GM21825 (cell line): ENCODE data around the gene CRYM.
"Not testable (repeated sequence)": the region's sequence is repeated elsewhere in the genome, so short reads cannot be mapped to it uniquely, and the experiment has no call there.

Source experiments
- ATAC-seq: cut with Tn5 transposase; IDR thresholded peaks from one replicate; pipeline ENCODE4 v1.9.1; 2021; ENCODE audit warnings: mild to moderate bottlenecking, moderate library complexity; ENCODE audit not compliant: unreplicated experiment

The CRYM gene

DNA sequence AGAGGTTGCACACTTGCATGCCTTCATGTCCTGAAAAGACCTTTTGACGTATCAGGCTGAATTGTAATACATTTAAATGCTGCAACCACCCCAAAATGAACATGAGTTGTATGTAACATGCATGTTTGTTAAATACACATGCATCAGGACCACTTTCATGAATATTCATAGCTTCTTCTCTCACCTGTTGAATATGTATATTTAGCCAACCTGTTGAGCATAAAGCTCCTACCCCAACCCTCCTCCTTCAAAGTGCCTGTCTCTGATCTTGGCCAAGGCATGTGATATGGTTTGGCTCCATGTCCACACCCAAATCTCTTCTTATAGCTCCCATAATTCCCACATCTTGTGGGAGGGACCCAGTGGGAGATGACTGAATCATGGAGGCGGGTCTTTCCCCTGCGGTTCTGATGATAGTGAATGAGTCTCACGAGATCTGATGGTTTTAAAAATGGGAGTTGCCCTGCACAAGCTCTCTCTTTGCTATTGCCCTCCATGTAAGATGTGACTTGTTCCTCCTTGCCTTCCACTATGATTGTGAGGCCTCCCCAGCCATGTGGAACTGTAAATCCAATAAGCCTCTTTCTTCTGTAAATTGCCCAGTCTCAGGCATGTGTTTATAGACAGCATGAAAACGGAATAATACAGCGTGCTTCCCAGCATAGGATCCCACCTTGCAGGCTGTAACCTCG, 3.8 kb upstream of the CRYM start:
- ATAC-seq = no peak

DNA sequence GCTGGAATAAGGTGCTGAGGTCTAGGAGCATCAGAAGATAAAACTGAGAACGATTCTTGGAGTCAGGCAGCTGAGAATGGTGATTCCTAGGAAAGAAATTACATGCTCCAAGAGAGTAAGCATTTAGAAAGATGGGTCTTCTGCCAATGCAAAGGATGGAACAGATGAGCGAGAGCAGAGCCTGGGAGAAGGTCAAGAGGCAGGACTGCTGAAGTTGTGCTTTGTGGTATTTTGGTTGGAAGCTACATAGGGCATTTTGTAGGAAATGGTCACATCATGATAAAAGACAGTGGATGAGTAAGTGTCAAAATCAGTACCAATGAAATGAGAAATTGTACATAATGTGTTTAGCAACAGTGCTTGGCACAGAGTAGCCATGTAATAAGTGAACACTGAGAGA, 1.4 kb upstream of the CRYM start:
- no peak for ATAC-seq

DNA sequence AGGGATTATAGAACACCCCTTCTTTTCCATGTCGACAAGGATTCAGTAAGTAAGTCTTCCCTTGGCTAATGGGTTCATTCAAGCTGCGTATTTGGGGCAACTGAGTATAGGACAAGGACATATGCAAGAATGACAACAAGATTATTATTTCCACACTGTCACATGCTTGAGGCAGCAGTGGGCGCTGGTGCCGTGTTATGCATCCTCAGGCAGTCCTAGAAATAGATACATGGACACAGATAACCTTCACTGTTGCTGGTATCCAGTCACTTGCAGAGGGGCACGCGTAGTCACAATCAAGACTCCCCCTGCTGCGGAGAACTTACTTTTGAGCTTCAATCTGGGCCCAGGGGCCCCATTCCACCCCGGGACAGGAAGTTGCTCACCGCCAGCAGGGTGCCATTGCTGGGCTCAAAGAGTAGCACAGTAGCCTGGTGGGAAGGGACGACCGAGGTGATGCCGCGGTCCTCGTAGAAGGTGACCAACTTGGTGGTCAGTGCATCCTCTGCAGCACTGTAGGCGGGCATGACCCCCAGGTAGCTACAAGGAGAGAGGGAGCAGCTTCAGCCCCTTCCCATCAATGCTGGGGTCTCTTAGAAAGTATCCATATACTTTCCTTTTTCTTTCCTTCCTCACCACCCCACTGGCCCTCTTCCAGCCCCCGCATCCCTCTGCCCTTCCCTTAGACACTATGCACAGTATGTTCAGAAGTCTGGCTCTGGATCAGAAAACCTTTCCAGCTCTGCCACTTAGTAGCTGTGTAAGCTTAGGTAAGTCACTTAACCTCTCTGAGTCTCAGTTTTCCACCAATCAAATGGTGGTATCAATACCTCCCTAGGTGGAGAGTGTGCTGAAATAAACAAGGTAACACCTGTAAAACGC, 804 bp downstream of the CRYM start:
- no peak for ATAC-seq

DNA sequence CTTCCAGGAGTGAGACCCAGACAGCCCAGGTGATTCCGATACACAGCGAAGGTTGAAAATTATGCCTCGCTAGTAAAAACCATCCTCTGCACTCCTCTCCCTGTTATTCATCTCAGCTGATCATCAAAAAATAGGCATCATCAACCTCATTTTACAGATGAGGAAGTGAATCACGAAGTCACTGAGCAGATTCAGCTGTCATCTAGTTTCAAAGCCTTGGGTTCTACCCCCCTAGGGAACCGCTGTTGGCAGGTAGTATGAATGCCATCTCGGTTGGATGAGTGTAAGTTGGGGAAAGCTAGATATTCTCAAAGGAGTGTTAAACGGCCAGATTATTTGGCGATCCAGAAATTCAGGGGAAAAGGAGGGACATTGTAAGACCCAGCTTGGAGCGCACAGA, 2.0 kb downstream of the CRYM start:
- ATAC-seq = no peak

DNA sequence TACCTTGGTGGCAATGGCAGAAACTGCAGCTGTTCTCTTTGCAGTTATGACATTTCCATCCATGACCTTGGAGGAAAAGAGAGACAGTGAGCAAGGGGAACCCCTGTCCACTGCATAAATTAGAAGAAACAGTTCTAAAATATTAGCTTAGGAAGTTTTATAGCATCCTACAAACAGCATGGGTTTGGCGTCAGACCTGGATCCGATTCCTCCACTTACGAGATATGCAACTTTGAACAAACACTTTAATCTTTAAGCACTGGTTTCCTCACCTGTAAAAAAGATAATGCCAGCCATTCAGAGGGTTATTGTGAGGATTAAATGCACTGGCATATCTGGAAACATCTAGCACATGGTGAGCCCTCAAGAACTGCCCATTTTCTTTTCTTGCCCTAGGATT, 2.6 kb downstream of the CRYM start:
- ATAC-seq = no peak

DNA sequence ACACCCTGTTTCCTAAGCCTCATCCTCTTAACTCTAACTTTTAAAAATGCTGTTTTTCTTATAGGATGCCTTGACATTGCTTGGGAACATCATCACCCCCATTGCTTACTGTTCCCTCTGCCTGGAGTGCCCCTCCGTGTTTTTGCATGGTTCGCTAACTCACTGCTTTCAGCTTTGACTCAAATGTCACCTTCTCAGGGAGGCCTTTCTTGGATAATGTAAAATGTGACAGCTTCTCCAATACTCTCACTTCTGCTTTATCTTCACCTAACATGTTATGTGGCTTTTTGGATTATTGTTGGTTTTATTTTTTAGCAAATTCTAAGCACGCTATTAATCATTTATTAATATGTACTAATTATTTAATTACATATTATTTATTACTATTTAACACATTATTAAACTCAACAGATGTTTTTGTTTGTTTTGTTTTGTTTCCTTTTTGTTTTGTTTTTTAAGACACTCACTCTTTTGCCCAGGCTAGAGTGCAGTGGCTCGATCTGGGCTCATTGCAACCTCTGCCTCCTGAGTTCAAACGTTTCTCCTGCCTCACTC, 3.8 kb downstream of the CRYM start:
- ATAC-seq = peak; percentile 43

DNA sequence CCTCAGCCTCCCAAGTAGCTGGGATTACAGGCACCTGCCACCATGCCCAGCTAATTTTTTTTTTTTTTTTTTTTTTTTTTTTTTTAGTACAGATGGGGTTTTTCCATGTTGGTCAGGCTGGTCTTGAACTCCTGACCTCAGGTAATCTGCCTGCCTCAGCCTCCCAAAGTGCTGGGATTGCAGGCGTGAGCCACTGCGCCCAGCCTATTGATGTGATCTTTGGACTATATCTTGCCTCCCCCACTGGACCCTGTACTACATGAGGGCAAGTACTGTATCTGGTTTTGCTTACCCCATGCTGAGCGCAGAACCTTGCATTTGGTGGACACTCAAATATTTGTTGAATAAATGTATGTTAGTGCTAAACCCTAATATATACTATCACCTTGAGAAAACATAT, 5.3 kb downstream of the CRYM start:
- ATAC-seq = not testable (repeated sequence)

DNA sequence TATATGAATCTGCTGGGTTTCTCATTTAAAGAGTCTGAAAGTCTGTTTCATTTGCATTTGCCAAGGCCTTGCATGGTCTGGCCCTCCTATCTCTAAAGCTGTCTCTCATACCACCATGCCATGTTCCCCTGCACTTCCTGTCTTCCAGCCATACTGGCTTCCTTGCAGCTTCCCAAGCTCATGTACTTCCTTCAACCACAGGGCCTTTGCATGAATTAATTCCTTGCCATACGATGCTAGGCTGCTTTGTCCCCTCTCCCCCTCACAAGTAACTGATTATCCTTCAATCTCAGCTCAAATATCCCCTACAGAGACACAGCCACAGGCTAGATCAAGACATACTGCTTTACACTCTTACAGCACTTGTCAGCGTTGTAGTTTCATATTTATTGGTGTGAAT, 5.8 kb downstream of the CRYM start:
- no peak for ATAC-seq

DNA sequence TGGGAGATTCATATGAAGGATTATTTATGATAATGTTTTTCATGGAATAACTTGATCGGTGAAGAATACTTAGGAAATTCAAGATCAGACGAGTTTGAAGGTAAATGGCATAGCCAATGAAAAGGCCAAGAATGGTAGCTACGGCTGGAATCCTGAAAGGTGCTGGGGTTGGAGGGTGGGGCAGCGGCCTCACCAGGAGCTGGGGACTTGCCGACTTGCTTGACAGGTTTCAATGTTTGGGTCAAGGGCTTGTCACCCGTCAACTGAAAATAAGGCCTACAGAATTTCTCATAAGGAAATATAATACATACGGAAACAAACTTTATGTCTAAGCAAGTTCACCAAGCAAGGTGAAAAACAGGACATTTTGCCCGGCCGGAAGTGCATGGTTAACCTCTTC, 9.9 kb downstream of the CRYM start:
- ATAC-seq = no peak

DNA sequence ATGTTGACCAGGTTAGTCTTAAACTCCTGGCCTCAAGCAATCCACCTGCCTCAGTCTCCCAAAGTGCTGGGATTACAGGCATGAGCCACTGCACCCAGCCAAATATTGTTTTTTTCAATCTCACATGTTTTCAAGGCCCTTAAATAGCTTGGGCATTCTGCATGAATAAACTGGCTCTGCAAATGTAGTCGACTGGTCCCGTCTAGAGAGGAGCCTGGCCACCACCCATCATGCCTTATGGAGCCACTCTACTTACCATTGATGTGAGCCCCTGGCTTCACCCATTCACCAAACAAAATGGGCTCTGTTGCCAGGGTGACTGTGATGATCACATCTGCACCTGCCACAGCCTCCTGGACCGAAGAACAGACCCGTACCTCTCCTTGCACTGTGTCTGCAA, 10.8 kb downstream of the CRYM start:
- ATAC-seq = no peak

DNA sequence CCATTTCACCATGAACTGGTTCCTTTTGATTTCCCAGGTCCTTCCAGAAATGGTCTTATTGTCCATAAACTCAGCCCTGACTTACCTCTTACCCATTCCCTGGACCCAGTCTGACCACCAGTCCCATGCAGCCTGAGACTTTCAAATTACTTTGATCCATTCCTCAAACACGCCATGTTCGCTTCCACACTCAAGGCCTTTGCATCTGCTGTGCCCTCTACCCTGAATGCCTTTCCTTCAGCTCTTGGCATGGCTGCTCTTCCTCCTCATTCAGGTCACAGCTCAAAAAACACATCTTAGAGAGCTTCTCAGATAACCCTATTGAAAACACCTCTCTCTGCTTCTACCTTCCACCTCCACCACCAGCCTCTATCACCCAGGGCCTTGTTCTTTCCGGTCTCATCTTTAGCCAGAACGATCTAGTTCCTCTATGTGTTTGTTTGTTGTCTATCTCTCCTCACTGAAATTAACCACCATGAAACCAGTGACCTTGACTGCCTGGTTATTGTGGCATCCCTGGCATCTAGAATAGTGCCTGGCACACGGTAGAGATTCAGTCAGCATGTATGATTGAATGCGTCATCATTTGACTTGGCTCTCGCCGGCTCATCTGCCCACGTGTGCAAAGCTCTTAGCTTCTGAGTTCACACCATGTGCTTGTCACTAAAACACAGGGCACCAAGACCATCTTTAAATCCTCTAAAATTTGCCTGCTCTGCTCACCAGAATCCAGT, 12.8 kb downstream of the CRYM start:
- ATAC-seq = no peak

DNA sequence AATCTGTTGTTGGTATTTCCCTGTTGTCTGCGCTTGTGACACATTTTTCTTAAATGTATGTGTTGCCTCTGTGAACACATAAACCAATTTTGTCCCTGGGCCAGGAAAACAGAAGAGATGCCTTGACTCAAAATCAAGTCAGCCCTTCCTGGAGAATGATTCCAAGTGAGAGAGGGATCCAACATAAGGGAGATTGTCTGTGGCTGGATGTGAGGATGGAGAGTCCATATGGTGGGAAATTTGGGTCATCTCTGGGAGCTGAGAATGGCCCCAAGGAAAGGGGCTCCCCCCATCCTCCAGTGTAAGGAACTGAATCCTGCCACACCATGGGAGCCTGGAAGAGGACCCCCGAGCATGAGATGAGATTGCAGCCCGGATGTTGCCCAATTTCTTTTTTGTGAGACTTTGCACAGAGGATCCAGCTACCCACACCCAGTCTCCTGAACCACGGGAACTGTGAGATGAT, 13.5 kb downstream of the CRYM start:
- ATAC-seq = no peak

DNA sequence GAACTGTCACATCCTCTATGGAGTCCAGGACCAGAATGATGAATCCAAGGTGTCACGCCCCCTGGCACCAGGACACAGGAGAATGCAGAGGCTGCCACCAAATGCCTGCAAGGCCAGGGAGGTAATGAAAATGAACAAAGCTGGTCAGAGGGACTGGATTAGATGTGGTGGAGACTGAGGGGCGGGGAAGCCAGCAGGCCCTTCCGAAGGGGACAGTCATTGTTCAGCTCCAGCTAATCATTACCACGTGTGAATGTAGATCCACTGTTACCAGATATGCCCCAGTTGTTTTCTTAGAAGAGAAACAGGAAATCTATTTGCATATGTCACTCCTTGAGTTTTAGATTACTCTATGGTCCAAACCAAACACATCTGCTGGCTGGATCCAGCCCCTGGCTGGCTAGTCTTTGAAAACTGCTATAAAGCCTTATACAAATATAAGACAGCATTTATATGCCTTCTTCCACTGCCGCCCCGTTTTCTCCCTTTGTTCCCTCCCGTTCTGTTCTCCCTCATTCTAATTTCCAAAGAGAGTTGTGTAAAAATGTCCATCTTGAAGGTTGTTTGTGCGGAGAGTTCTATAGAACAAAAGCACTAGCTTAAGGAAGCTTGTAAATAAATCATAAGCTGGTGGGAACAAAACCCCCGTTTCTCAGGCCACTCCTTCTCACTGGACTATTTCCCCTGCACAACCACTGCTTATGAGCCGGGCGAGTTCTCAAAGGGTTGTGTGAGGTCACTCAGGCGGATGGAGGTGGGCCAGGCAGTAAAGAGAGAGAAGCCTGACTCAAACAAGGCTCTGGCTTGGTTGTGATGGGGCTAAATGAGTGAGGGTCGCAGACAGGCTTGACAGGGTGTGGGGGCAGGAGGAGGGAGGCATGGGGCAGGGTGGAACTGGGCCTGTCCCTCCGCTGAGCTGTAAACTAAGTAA, 14.2 kb downstream of the CRYM start:
- peak; percentile 81 for ATAC-seq

DNA sequence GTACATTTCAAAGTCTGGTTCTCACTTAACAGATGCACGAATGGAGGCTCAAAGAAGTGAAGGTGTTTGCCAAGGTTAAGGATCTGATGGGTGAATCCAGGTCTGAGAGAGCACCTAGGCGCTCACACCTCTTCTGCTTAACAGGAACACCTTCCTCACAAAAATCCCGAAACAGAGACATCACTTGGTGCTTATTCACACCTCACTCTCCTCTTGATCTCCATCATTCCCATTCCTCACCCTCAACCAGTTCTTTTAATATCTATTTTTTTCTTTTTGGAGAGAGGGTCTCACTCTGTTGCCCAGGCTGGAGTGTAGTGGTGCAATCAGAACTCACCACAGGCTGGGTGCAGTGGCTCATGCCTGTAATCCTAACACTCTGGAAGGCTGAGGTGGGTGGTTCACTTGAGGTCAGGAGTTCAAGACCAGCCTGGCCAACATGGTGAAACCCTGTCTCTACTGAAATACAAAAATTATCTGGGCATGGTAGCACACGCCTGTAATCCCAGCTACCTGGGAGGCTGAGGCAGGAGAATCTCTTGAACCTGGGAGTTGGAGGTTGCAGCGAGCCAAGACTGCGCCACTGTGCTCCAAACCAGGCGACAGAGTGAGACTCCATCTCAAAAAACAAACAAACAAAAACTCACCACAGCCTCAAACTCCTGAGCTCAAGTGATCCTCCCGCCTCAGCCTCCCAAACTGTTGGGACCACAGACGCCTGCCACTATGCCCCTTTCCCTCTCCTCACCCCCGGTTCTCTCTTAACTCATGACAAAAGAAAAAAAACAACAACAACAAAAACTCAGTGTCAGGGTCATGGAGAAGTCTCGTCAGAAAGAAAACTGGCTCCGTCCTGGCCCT, 15.1 kb downstream of the CRYM start:
- ATAC-seq = no peak

DNA sequence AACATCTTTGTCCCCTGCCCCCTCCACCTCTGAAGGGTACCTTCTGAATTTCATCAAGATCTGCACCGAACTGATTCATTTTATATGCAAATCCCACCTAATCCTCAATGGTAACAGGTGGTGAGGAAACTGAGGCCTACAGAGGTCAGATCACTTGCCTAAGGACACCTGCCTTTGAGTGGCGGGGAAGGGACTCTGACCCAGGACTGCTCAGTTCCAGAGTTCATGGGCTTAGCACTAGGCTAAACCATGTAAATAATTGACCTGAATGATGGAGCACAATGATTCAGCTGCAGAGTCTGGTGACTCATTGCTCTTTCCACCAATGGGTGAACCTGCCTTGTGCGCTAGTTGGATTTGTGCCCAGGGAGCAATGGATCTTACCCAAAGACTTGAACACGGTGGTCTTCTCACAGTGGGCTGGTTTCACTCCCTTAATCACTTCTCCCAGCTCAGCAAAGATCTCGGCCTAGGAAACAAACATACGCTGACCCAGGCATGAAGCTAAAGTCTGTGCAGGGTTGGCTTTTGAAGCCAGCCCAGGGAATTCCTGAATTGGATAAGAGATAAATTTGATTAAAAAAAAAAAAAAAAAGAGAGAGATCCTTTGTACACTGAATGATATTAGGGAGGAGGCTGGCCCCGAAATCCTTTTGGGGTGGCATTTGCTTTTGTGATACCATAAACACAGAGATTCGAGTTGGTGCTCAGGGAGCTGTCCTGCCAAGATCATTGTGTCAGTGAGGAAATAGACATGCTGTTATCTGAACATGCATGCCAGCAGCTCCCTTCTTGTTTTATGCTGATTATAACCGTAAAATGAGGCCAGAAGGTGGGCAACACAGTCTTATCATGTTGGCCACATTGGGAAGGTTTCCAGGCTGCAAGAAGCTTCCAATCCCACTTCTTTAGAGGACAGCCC, 17.0 kb downstream of the CRYM start:
- no peak for ATAC-seq

DNA sequence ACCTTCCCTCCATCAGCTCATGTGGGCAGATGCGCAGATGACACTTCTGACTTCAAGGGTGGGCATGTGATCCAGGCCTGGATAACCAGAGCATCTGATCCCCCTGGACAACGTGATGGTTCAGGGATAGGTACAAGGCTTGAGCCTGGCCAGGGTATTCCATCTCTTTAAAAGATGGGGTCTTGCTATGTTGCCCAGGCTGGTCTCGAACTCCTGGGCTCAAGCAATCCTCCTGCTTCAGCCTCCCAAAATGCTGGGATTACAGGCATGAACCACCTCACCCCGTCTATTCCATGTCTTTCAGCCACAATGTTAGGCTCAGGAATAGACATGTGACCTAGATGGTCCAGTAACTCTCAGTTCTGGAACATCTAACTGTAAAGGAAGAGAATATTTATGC, 20.8 kb downstream of the CRYM start:
- no peak for ATAC-seq

DNA sequence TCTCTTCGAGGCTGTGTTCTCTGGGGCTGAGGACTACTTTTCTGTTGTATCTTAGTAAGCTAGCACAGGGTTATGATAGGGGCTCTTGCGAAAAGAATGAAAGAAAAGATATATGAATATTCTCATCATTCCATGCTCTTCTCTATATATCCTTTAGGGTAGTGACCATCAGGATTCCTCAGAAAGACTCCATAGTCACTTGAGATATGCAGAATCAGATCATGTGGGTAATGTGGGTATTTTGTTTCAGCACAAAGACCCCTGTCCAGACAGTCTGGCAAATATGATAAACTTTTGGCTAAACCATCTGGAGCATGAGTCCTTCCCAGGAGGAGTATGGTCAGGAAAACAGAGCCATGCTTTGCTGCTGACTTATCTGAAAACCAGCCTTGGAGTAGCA, 21.5 kb downstream of the CRYM start:
- ATAC-seq = no peak

DNA sequence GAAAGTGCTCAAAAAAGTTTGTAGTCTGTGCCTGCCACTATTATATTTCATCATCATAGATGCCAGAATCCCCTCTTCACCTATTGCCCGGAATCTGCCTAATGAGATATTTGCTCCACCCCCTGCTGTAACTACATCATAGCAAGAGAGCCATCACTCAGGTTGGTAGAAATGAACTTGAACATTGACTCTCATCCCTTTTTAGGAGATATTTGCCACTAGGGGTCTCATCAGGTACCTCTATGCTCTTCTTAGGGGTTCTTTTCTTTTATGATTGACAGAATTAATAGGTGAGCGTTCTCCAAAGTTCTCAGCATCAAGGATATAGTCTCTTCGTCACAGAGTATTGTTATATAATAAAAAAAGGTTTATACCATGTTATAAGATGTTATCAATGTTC, 24.6 kb downstream of the CRYM start:
- no peak for ATAC-seq
